ENCODE measurements around the gene TNNC1. TPM values are rescaled to one million over a fixed set of nuclear protein-coding genes. Genes with fewer than 3 reads are reported as not detected.
A peak's percentile ranks its signal among the peaks of the same experiment; 100 is the strongest.

The TNNC1 gene
- polyA plus RNA-seq, 1 donor from 2014 or later = 2.2 TPM

GRCh38 chr3:52447512-52448355, 6.1 kb downstream of the TNNC1 start:
- no peaks in the 10 kb centered on the region for H3F3A ChIP-seq (ENCODE audit: insufficient read depth, low read length, poor library complexity, severe bottlenecking)
- H3K9me3 ChIP-seq (ENCODE audit: low read length) = no peaks in the 10 kb centered on the region
- H3K27me3 ChIP-seq (ENCODE audit: insufficient read depth, low read depth, low read length) = no peaks in the 10 kb centered on the region
- H3K4me2 ChIP-seq (ENCODE audit: low read length) = no peak overlapping the region
- no peak overlapping the region for H3K9ac ChIP-seq (ENCODE audit: low read length)
- no peaks in the 10 kb centered on the region for H3K9me2 ChIP-seq (ENCODE audit: insufficient read depth, low read length)
- H4K20me1 ChIP-seq (ENCODE audit: insufficient read depth) = no peaks in the 10 kb centered on the region
- H2AFZ ChIP-seq (ENCODE audit: low read depth, low read length) = no peak overlapping the region
- TF ChIP-seq EP300 (conservative IDR thresholded peaks at IDR 0.05; ENCODE audit: poor library complexity, severe bottlenecking) (no peak), EZH2 (IDR thresholded peaks at IDR 0.05; ENCODE audit: borderline replicate concordance, insufficient read depth, low read length, poor library complexity, severe bottlenecking) (no peak), POLR2AphosphoS5 (IDR thresholded peaks at IDR 0.05) (no peak), SMC3 (conservative IDR thresholded peaks at IDR 0.05; ENCODE audit: poor library complexity) (no peak), TAF1 (IDR thresholded peaks at IDR 0.05; ENCODE audit: low read depth) (no peak), CTCF (IDR thresholded peaks at IDR 0.05; ENCODE audit: poor library complexity, severe bottlenecking) (no peak), RAD21 (conservative IDR thresholded peaks at IDR 0.05) (no peak), REST (IDR thresholded peaks at IDR 0.05; ENCODE audit: borderline replicate concordance) (no peak), MXI1 (conservative IDR thresholded peaks at IDR 0.05; ENCODE audit: poor library complexity, severe bottlenecking) (no peak)
- no peak overlapping the region for H3K4me3 ChIP-seq (ENCODE audit: low read length)
- H3K79me2 ChIP-seq (replicated peaks; ENCODE audit: insufficient read depth, low read length) = no peaks in the 10 kb centered on the region
- no peaks in the 10 kb centered on the region for H3K36me3 ChIP-seq (ENCODE audit: insufficient read depth, low read length)
- no peak overlapping the region for H3K27ac ChIP-seq (ENCODE audit: low read length)

GRCh38 chr3:52446631-52447511, 7.0 kb downstream of the TNNC1 start:
- peak; percentile 98 for TF ChIP-seq CTCF (IDR thresholded peaks at IDR 0.05; ENCODE audit: poor library complexity, severe bottlenecking)
- TF ChIP-seq POLR2AphosphoS5 (IDR thresholded peaks at IDR 0.05) = no peak
- TF ChIP-seq RAD21 (conservative IDR thresholded peaks at IDR 0.05) = peak; percentile 93
- TF ChIP-seq SMC3 (conservative IDR thresholded peaks at IDR 0.05; ENCODE audit: poor library complexity) = peak; percentile 90
- no peaks in the 10 kb centered on the region for H3K79me2 ChIP-seq (replicated peaks; ENCODE audit: insufficient read depth, low read length)
- no peaks in the 10 kb centered on the region for H3K27me3 ChIP-seq (ENCODE audit: insufficient read depth, low read depth, low read length)
- no peaks in the 10 kb centered on the region for H3K36me3 ChIP-seq (ENCODE audit: insufficient read depth, low read length)
- H3K4me2 ChIP-seq (ENCODE audit: low read length) = no peak overlapping the region
- no peak overlapping the region for H2AFZ ChIP-seq (ENCODE audit: low read depth, low read length)
- H3K27ac ChIP-seq (ENCODE audit: low read length) = no peak overlapping the region
- no peaks in the 10 kb centered on the region for H3F3A ChIP-seq (ENCODE audit: insufficient read depth, low read length, poor library complexity, severe bottlenecking)
- H3K9me2 ChIP-seq (ENCODE audit: insufficient read depth, low read length) = no peaks in the 10 kb centered on the region
- no peak overlapping the region for H3K9ac ChIP-seq (ENCODE audit: low read length)
- no peak overlapping the region for H3K4me3 ChIP-seq (ENCODE audit: low read length)
- no peaks in the 10 kb centered on the region for H3K9me3 ChIP-seq (ENCODE audit: low read length)
- no peaks in the 10 kb centered on the region for H4K20me1 ChIP-seq (ENCODE audit: insufficient read depth)

Measured in neural cell (in vitro differentiated cells).